ENCODE measurements around the gene ZNF43.
"Not testable (repeated sequence)": the region's sequence is repeated elsewhere in the genome, so short reads cannot be mapped to it uniquely, and the experiment has no call there.

Gene ZNF43

GRCh38 chr19:21835810-21836444 is at the start of gene ZNF43:
Gene ZNF43, minus strand, starts transcription at chr19:21836182. Its CDS starts 144 bp downstream, at chr19:21836038.
- peak; percentile 95 for DNase-seq

GRCh38 chr19:21885516-21885915 is 49.5 kb upstream of the ZNF43 start:
- DNase-seq = not testable (repeated sequence)

- not testable (repeated sequence) for DNase-seq
Observed at GRCh38 chr19:21884786-21885185, 48.8 kb upstream of the ZNF43 start.

- no peak for DNase-seq
Observed at GRCh38 chr19:21883516-21883915, 47.5 kb upstream of the ZNF43 start.

- not testable (repeated sequence) for DNase-seq
Observed at GRCh38 chr19:21880761-21881160, 44.8 kb upstream of the ZNF43 start.

- no peak for DNase-seq
Observed at GRCh38 chr19:21878646-21879045, 42.7 kb upstream of the ZNF43 start.

- no peak for DNase-seq
Observed at GRCh38 chr19:21877976-21878375, 42.0 kb upstream of the ZNF43 start.

- DNase-seq = not testable (repeated sequence)
Observed at GRCh38 chr19:21876608-21877007, 40.6 kb upstream of the ZNF43 start.

GRCh38 chr19:21856773-21857514 is 21.0 kb upstream of the ZNF43 start:
- no peak for DNase-seq

- DNase-seq = peak; percentile 97
Observed at GRCh38 chr19:21851596-21852345, 15.8 kb upstream of the ZNF43 start.

GRCh38 chr19:21850656-21851255 is 14.8 kb upstream of the ZNF43 start:
- no peak for DNase-seq

GRCh38 chr19:21848706-21849105 is 12.7 kb upstream of the ZNF43 start:
- DNase-seq = no peak

- DNase-seq = no peak
Observed at GRCh38 chr19:21843081-21843480, 7.1 kb upstream of the ZNF43 start.

GRCh38 chr19:21841488-21842097 is 5.6 kb upstream of the ZNF43 start:
- DNase-seq = no peak

- no peak for DNase-seq
Observed at GRCh38 chr19:21841081-21841480, 5.1 kb upstream of the ZNF43 start.

- DNase-seq = no peak
Observed at GRCh38 chr19:21839976-21840375, 4.0 kb upstream of the ZNF43 start.

- DNase-seq = no peak
Observed at GRCh38 chr19:21838646-21839045, 2.7 kb upstream of the ZNF43 start.

- no peak for DNase-seq
Observed at GRCh38 chr19:21835429-21835809, 563 bp downstream of the ZNF43 start.

- DNase-seq = no peak
Observed at GRCh38 chr19:21833733-21834132, 2.2 kb downstream of the ZNF43 start.

GRCh38 chr19:21824679-21825078 is 11.3 kb downstream of the ZNF43 start:
- DNase-seq = no peak

GRCh38 chr19:21823224-21823623 is 12.8 kb downstream of the ZNF43 start:
- DNase-seq = no peak

- DNase-seq = no peak
Observed at GRCh38 chr19:21812448-21812847, 23.5 kb downstream of the ZNF43 start.
